HFFc6 (cell line): ENCODE data around the gene THOC7. TPM values are rescaled to one million over a fixed set of nuclear protein-coding genes. Genes with fewer than 3 reads are reported as not detected.

Experiments used
- DNase-seq: peaks from one replicate; pipeline ENCODE4 v3.0.0-alpha.2; 2018
- H3K27ac Mint-ChIP-seq: 2 replicates; pipeline ENCODE4 v1.8.0; 2020; ENCODE audit warnings: mild to moderate bottlenecking, mixed read lengths
- H3K27me3 Mint-ChIP-seq: 2 replicates; pipeline ENCODE4 v1.8.0; 2021; ENCODE audit warnings: mild to moderate bottlenecking, moderate library complexity, mixed read lengths; ENCODE audit not compliant: insufficient read depth
- H3K36me3 Mint-ChIP-seq: 2 replicates; pipeline ENCODE4 v1.8.0; 2021; ENCODE audit warnings: low read depth, mixed read lengths
- H3K4me1 Mint-ChIP-seq: 2 replicates; pipeline ENCODE4 v1.8.0; 2020; ENCODE audit warnings: low read depth, mixed read lengths
- H3K4me3 Mint-ChIP-seq: 2 replicates; pipeline ENCODE4 v1.8.0; 2020; ENCODE audit warnings: mild to moderate bottlenecking, moderate library complexity, mixed read lengths
- H3K9me3 Mint-ChIP-seq: 2 replicates; pipeline ENCODE4 v1.8.0; 2020; ENCODE audit warnings: mild to moderate bottlenecking, mixed read lengths
- total RNA-seq, 6 experiments: library from RNA; stranded (reverse); fragmentation: NEBNext Ultra II Directional; extraction: Animal tissue kit (Norgen Biotek cat#: 25700); gene quantifications; 2 replicates in 1 of 6; 3 replicates in 5 of 6; pipeline ENCODE4 v1.2.3, GENCODE V29; 2021
- TF ChIP-seq, protein P1 (sequence below): fragments of 200-600 bp; sonication (generic); IDR thresholded peaks from 2 replicates; pipeline ENCODE4 v1.5.0; 2021; ENCODE audit warnings: antibody characterized with exemption, mild to moderate bottlenecking

The THOC7 gene
- total RNA-seq, 6 experiments from 2014 or later, result 68.2 to 82.5 (median 74.3) TPM

DNA sequence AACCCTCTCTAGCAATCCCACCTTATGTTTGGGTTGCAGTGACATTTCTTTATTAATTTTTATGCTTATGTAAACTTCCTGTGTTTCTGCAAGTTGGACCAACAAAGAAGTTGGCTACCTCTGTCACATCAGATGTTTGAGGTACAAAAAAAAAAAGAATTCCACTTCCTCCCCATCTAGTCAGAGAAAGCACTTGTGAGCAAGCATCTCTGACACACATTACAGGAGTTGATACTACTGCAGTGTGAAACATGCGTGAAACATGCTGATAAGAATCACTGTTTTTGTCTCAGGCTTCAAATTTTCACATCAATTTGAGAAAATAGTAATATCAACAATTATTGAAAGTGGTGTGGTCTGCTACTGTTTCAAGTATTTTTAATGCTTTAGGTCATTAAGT is 47.3 kb upstream of the THOC7 start:
- Mint-ChIP-seq H3K27ac (peak overlapping the region; percentile 84), H3K36me3 (peaks cover 6% of the 10 kb centered on the region), H3K9me3 (no peaks in the 10 kb centered on the region), H3K27me3 (no peaks in the 10 kb centered on the region), H3K4me1 (peaks cover 56% of the 10 kb centered on the region), H3K4me3 (peak overlapping the region; percentile 91)
- TF ChIP-seq, protein P1, sequence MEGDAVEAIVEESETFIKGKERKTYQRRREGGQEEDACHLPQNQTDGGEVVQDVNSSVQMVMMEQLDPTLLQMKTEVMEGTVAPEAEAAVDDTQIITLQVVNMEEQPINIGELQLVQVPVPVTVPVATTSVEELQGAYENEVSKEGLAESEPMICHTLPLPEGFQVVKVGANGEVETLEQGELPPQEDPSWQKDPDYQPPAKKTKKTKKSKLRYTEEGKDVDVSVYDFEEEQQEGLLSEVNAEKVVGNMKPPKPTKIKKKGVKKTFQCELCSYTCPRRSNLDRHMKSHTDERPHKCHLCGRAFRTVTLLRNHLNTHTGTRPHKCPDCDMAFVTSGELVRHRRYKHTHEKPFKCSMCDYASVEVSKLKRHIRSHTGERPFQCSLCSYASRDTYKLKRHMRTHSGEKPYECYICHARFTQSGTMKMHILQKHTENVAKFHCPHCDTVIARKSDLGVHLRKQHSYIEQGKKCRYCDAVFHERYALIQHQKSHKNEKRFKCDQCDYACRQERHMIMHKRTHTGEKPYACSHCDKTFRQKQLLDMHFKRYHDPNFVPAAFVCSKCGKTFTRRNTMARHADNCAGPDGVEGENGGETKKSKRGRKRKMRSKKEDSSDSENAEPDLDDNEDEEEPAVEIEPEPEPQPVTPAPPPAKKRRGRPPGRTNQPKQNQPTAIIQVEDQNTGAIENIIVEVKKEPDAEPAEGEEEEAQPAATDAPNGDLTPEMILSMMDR, result no peak
- DNase-seq, result peak; percentile 11

DNA sequence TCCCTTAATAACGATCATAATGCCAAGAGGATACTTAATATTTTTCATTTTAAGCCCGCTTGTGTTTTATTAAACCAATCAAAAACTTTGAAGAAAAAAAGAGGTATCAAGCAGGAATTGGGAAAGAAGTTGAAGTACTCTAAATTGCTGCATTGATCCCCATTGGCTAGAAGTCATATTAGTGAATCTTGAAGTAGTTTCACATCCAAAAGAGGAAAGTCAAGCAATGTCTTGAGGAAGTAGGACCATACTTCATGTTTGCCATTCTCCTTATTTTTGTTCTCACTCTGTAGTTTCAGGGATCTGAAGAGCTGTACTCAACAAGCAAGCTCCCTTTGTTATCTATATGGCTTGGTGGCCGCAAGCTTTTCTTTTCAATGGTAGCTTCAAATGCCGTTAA is 46.4 kb upstream of the THOC7 start:
- Mint-ChIP-seq H3K4me3 (no peak overlapping the region), H3K27ac (no peak overlapping the region), H3K27me3 (no peaks in the 10 kb centered on the region), H3K36me3 (peaks cover 6% of the 10 kb centered on the region), H3K4me1 (peaks cover 56% of the 10 kb centered on the region), H3K9me3 (no peaks in the 10 kb centered on the region)
- DNase-seq, result no peak
- TF ChIP-seq, protein P1, result no peak

DNA sequence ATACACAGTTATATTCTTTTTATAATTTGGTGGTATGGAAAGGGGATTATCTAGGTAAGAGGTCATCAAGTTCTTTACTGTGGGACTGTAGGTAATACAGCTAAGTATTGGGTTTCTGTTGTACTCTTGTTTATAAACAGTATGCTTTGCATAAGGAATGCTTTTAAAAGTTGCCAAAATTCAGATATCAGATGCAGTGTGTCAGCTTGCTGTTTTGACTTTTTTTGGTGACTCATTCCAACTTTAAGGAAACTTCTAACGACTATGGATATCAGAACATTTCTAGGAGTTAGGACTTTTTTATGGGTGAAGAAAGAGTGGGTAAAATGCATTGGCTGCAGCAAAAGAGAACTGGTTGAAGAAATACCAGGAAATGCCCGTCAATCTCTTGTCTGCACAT is 45.8 kb upstream of the THOC7 start:
- H3K27me3 Mint-ChIP-seq, result no peaks in the 10 kb centered on the region
- H3K27ac Mint-ChIP-seq, result peak overlapping the region; percentile 4; the same call in 1 of the 2 replicates
- H3K4me1 Mint-ChIP-seq, result peaks cover 58% of the 10 kb centered on the region
- peak; percentile 13 for DNase-seq
- peaks cover 2% of the 10 kb centered on the region for H3K36me3 Mint-ChIP-seq
- H3K4me3 Mint-ChIP-seq, result no peak overlapping the region
- H3K9me3 Mint-ChIP-seq, result no peaks in the 10 kb centered on the region
- TF ChIP-seq, protein P1, result no peak

DNA sequence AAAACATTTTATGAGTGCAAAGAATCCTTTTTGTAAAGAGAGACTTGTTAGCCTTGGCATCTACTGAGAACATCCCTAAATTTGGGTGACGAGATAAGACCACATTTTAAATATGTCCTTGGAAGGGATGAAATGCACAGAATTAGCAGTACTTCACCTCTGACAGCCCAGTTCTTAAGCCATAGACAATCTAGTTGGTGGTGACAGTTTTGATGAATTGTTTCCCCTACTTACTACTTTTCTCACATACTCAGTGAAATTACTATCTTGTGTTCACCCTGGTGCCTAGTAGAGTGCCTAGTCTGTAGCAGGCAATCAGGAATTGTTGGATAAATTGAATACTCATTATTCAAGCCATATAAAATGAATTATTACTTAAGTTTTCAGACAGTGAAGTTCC is 45.2 kb upstream of the THOC7 start:
- Mint-ChIP-seq H3K27ac (no peak overlapping the region), H3K36me3 (no peaks in the 10 kb centered on the region), H3K27me3 (no peaks in the 10 kb centered on the region), H3K4me3 (no peak overlapping the region), H3K9me3 (no peaks in the 10 kb centered on the region), H3K4me1 (peaks cover 56% of the 10 kb centered on the region)
- DNase-seq, result no peak
- TF ChIP-seq, protein P1, result no peak

DNA sequence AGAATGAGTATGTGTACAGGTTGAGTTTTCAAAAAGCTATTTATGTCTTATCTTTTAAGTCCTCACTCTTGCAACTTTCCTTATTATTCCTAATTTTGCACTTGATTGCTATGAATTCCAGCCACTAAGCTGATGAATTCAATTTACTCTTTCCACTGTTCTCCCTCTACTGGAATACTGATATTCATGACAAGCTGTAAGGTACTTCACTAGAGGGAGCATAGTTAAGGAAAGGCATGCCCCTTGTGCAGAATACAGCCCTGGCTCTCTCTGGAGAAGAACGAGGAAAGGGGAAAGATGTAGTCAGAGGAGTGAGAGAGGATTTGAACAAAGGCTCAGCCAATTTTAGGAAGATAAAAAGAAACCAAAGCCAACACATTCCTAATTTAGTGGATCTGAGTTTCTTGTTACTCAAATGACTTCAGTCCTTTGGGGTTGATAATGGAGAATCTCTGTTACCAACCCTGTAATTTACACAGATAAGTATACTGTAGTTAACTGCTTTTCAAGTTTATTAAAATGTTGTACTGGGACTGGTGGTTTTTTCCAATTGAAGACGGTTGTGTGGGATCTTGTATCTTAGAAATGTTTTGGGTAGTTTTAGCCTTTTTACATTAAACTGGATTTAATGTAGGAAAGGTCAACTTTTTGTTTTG is 44.6 kb upstream of the THOC7 start:
- Mint-ChIP-seq H3K9me3 (no peaks in the 10 kb centered on the region), H3K4me1 (peaks cover 56% of the 10 kb centered on the region), H3K27ac (no peak overlapping the region), H3K36me3 (no peaks in the 10 kb centered on the region), H3K27me3 (no peaks in the 10 kb centered on the region), H3K4me3 (no peak overlapping the region)
- DNase-seq, result peak; percentile 36
- TF ChIP-seq, protein P1, result peak; percentile 63
